HEK293T (cell line): Measurements from ENCODE around the gene GABRB3.

Source experiments
- CTCF ChIA-PET: fragments of 350-600 bp; formaldehyde crosslinking; extraction: SDS; loops from one replicate; lab custom pipeline; 2021; ENCODE audit warnings: antibody characterized with exemption, inconsistent platforms; lab: Yijun Ruan, JAX
- POLR2A ChIA-PET: fragments of 350-600 bp; formaldehyde crosslinking; extraction: SDS; loops from one replicate; lab custom pipeline; 2020; ENCODE audit warnings: antibody characterized with exemption, inconsistent platforms; lab: Yijun Ruan, JAX
- DNase-seq: peaks from one replicate; pipeline ENCODE4 v3.0.0; 2012; ENCODE audit warnings: mixed read lengths; ENCODE audit errors: extremely low spot score
- ARNT ChIP-seq: fragments of 450-650 bp; IDR thresholded peaks from 2 replicates; pipeline ENCODE4 v1.6.1; 2017; ENCODE audit warnings: mild to moderate bottlenecking
- BHLHE40 ChIP-seq: fragments of 450-650 bp; IDR thresholded peaks from 2 replicates; pipeline ENCODE4 v1.6.1; 2016; ENCODE audit warnings: mild to moderate bottlenecking, moderate library complexity, borderline replicate concordance
- CTBP1 ChIP-seq: fragments of 450-650 bp; IDR thresholded peaks from 2 replicates; pipeline ENCODE4 v1.6.1; 2016; ENCODE audit warnings: borderline replicate concordance
- ELF4 ChIP-seq: fragments of 450-650 bp; IDR thresholded peaks from 2 replicates; pipeline ENCODE4 v1.6.1; 2017; ENCODE audit warnings: antibody characterized with exemption
- FOXA1 ChIP-seq: fragments of 450-650 bp; IDR thresholded peaks from 2 replicates; pipeline ENCODE4 v1.6.1; 2016; ENCODE audit warnings: mild to moderate bottlenecking
- FOXK2 ChIP-seq: fragments of 450-650 bp; IDR thresholded peaks from 2 replicates; pipeline ENCODE4 v1.6.1; 2016; ENCODE audit warnings: mild to moderate bottlenecking
- FOXM1 ChIP-seq: fragments of 450-650 bp; IDR thresholded peaks from 2 replicates; pipeline ENCODE4 v1.6.1; 2017; ENCODE audit warnings: mild to moderate bottlenecking, borderline replicate concordance
- HDGF ChIP-seq: fragments of 450-650 bp; IDR thresholded peaks from 2 replicates; pipeline ENCODE4 v1.6.1; 2017; ENCODE audit warnings: antibody characterized with exemption, borderline replicate concordance
- L3MBTL2 ChIP-seq: fragments of 450-650 bp; conservative IDR thresholded peaks from 2 replicates; pipeline ENCODE4 v1.6.1; 2016; ENCODE audit warnings: mild to moderate bottlenecking
- LEF1 ChIP-seq: fragments of 450-650 bp; IDR thresholded peaks from 2 replicates; pipeline ENCODE4 v1.6.1; 2017; ENCODE audit warnings: mild to moderate bottlenecking, borderline replicate concordance
- NFRKB ChIP-seq: fragments of 450-650 bp; IDR thresholded peaks from 2 replicates; pipeline ENCODE4 v1.6.1; 2016; ENCODE audit warnings: mild to moderate bottlenecking, moderate library complexity
- PKNOX1 ChIP-seq: fragments of 450-650 bp; IDR thresholded peaks from 2 replicates; pipeline ENCODE4 v1.6.1; 2016
- SP1 ChIP-seq: fragments of 450-650 bp; IDR thresholded peaks from 2 replicates; pipeline ENCODE4 v1.6.1; 2017
- SUZ12 ChIP-seq: fragments of 450-650 bp; IDR thresholded peaks from 2 replicates; pipeline ENCODE4 v1.6.1; 2016; ENCODE audit warnings: mild to moderate bottlenecking
- TARDBP ChIP-seq: fragments of 450-650 bp; IDR thresholded peaks from 2 replicates; pipeline ENCODE4 v1.6.1; 2016
- ZNF384 ChIP-seq: fragments of 450-650 bp; IDR thresholded peaks from 2 replicates; pipeline ENCODE4 v1.6.1; 2016

Gene GABRB3

GRCh38 chr15:26632500-26632899 is 140.4 kb downstream of the GABRB3 start:
- TF ChIP-seq CTBP1 (no peak), ARNT (no peak), L3MBTL2 (no peak), HDGF (no peak), NFRKB (no peak), FOXA1 (no peak), FOXK2 (no peak), ELF4 (no peak), PKNOX1 (no peak), ZNF384 (no peak), FOXM1 (no peak), SP1 (no peak)
- DNase-seq: no peak
- ChIA-PET POLR2A (no interaction called here), CTCF (no interaction called here)

- no peak for DNase-seq
- POLR2A ChIA-PET: no interaction called here
Observed at GRCh38 chr15:26631894-26632293, 141.0 kb downstream of the GABRB3 start.

GRCh38 chr15:26630857-26631256 is 142.0 kb downstream of the GABRB3 start:
- DNase-seq: no peak
- no peak for TF ChIP-seq ZNF384
- TF ChIP-seq L3MBTL2: no peak
- no peak for TF ChIP-seq SUZ12
- no peak for TF ChIP-seq FOXM1
- TF ChIP-seq LEF1: no peak
- TF ChIP-seq BHLHE40: no peak
- TF ChIP-seq SP1: no peak
- CTCF ChIA-PET: no interaction called here

More at GRCh38 chr15:26631894-26632293, 141.0 kb downstream of the GABRB3 start:
- CTCF ChIA-PET: interaction anchor here (0.7 kb wide), 1 partner anchor 48 kb away, joined by 3 read pairs; no protein-coding TSS in a partner anchor
- no peak for TF ChIP-seq BHLHE40
- TF ChIP-seq ZNF384: no peak
- no peak for TF ChIP-seq HDGF
- TF ChIP-seq ARNT: no peak

GRCh38 chr15:26628879-26629529 is 143.9 kb downstream of the GABRB3 start:
- TF ChIP-seq L3MBTL2 (0 out of 2 replicates have a peak, but pooled peaks have one; percentile 21), TARDBP (no peak), FOXM1 (no peak), ARNT (no peak), NFRKB (no peak), HDGF (no peak)
- ChIA-PET CTCF (no interaction called here), POLR2A (no interaction called here)
- DNase-seq: peak; percentile 66

More at GRCh38 chr15:26630857-26631256, 142.0 kb downstream of the GABRB3 start:
- POLR2A ChIA-PET: no interaction called here

- no peak for DNase-seq
- POLR2A ChIA-PET: no interaction called here
- CTCF ChIA-PET: no interaction called here
- TF ChIP-seq PKNOX1 (no peak), SUZ12 (no peak), FOXA1 (no peak), BHLHE40 (no peak), L3MBTL2 (no peak), SP1 (no peak), HDGF (no peak), CTBP1 (no peak), FOXK2 (no peak)
Observed at GRCh38 chr15:26628071-26628470, 144.8 kb downstream of the GABRB3 start.

- CTCF ChIA-PET: no interaction called here
- TF ChIP-seq ZNF384: no peak
- TF ChIP-seq ELF4: no peak
- POLR2A ChIA-PET: no interaction called here
- DNase-seq: no peak
Observed at GRCh38 chr15:26624128-26624527, 148.7 kb downstream of the GABRB3 start.

- TF ChIP-seq ARNT: no peak
- TF ChIP-seq ZNF384: no peak
- CTCF ChIA-PET: no interaction called here
Observed at GRCh38 chr15:26623071-26623470, 149.8 kb downstream of the GABRB3 start.

GRCh38 chr15:26621816-26622215 is 151.1 kb downstream of the GABRB3 start:
- TF ChIP-seq BHLHE40: no peak
- no peak for TF ChIP-seq CTBP1
- TF ChIP-seq ELF4: no peak
- TF ChIP-seq FOXM1: no peak
- no peak for TF ChIP-seq L3MBTL2
- TF ChIP-seq PKNOX1: no peak
- TF ChIP-seq LEF1: no peak
- no peak for TF ChIP-seq TARDBP
- no peak for DNase-seq
- POLR2A ChIA-PET: no interaction called here
- CTCF ChIA-PET: no interaction called here

More at GRCh38 chr15:26623071-26623470, 149.8 kb downstream of the GABRB3 start:
- no peak for DNase-seq
- POLR2A ChIA-PET: no interaction called here
